HS-27A (cell line): Measurements from ENCODE around the gene CCDC86.

Source experiments
- DNase-seq: peaks from one replicate; pipeline ENCODE4 v3.0.0-alpha.2; 2012; ENCODE audit warnings: low read depth, missing footprints

Gene CCDC86

GRCh38 chr11:60891103-60891741, 49.3 kb downstream of the CCDC86 start:
- DNase-seq: no peak

- DNase-seq: no peak
Observed at GRCh38 chr11:60895687-60896086, 53.8 kb downstream of the CCDC86 start.

GRCh38 chr11:60897496-60897895, 55.6 kb downstream of the CCDC86 start:
- no peak for DNase-seq

GRCh38 chr11:60899046-60899936, 57.4 kb downstream of the CCDC86 start:
- no peak for DNase-seq

GRCh38 chr11:60899977-60900376, 58.1 kb downstream of the CCDC86 start:
- DNase-seq: no peak
